C4-2B (cell line): Measurements from ENCODE around the gene SASH1.

Source experiments
- H3K27ac ChIP-seq: fragments of 450-650 bp; 2 replicates; pipeline ENCODE4 v1.5.1; 2017
- ZFX ChIP-seq: fragments of 450-650 bp; IDR thresholded peaks from 2 replicates; pipeline ENCODE4 v1.6.1; 2017
- TF ChIP-seq, protein P1 (sequence below): fragments of 450-650 bp; conservative IDR thresholded peaks from 2 replicates; pipeline ENCODE4 v1.5.1; 2017; ENCODE audit warnings: mild to moderate bottlenecking

The SASH1 gene

DNA sequence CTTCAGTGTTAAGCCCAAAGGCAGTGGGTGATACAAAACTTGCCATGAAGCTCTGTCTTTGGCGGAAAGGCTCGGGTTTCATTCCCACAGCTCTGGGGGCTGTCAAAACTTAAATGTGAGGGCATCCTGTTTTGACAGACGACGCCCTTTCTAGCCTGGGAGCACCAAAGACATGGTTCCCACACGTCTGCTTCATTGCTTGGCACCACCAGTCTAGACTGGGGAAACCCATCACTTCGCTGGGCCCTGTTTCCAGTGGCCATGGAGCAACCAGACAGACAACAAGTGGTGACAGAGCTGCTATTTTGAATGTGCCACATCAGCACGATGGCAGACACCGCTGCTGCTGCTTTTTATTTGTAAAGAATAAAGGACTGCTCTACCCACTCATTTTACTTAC, 127.5 kb downstream of the SASH1 start:
- no peak overlapping the region for H3K27ac ChIP-seq
- TF ChIP-seq ZFX, result no peak
- TF ChIP-seq, protein P1, sequence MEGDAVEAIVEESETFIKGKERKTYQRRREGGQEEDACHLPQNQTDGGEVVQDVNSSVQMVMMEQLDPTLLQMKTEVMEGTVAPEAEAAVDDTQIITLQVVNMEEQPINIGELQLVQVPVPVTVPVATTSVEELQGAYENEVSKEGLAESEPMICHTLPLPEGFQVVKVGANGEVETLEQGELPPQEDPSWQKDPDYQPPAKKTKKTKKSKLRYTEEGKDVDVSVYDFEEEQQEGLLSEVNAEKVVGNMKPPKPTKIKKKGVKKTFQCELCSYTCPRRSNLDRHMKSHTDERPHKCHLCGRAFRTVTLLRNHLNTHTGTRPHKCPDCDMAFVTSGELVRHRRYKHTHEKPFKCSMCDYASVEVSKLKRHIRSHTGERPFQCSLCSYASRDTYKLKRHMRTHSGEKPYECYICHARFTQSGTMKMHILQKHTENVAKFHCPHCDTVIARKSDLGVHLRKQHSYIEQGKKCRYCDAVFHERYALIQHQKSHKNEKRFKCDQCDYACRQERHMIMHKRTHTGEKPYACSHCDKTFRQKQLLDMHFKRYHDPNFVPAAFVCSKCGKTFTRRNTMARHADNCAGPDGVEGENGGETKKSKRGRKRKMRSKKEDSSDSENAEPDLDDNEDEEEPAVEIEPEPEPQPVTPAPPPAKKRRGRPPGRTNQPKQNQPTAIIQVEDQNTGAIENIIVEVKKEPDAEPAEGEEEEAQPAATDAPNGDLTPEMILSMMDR, result no peak

DNA sequence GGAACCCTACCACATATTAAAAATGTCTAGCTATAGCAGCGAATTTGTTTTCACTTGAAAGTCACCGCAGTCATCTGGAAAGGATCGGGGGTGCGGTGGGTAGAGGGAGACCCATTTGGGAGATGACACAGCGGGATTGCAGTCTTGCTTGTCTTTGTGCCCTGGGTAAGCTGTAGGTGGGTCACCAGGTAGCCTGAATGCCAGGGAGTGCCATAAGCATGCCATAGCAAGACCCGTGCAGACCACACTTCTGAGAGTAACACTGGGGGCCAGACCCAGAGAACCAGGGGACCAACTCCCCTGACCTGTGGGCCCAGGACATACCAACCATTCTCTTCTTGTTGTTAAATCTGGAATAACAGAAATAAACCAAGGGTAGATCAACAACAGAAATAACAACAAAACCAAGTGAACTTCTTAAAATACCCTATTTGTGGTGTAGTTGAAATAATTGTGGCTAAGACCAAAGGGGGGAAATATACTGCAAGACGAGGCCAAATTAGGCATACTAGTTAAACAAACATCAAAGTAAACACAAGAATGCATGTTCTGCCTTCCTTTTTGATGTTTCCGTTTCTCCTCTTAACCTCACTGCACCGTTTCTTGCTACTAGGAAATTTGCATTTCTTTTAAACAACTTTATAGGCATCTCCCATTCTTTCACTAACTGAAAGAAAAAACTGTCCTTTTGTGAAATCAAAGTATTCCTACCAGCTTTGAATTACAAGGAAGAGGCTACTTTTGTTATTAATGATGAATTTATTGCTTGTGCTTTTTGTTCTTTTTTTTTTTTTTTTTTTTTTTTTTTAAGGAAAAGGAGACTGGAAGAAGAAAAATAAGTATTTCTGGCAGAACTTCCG, 128.2 kb downstream of the SASH1 start:
- TF ChIP-seq, protein P1, result no peak
- TF ChIP-seq ZFX, result no peak
- H3K27ac ChIP-seq, result no peak overlapping the region

DNA sequence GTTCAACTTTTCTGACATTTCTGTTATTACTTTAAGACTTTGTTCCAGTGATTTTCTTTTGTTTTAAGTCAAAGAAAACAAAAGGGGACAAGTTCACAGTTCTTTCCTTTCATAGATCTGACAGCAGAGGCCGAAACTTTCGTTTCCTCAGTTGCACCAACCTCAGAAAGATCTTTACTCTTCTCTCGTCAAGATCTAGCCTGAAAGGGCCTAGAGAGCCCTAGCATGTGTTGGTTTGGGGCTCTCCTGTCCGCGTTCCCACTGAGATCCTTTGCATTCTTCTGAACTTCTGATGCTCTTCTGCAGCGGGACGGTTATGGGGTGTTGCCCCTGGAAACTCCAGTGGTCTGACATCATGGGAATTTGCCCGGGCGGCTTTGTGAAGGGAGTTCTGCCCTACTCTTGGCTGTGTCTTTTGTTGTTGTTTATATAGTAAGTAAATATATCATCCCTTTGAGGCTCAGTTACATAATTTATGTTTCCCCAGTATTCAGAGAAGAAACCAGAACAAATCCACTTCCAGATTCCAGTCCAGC, 129.1 kb downstream of the SASH1 start:
- no peak overlapping the region for H3K27ac ChIP-seq
- no peak for TF ChIP-seq ZFX
- TF ChIP-seq, protein P1, result no peak

DNA sequence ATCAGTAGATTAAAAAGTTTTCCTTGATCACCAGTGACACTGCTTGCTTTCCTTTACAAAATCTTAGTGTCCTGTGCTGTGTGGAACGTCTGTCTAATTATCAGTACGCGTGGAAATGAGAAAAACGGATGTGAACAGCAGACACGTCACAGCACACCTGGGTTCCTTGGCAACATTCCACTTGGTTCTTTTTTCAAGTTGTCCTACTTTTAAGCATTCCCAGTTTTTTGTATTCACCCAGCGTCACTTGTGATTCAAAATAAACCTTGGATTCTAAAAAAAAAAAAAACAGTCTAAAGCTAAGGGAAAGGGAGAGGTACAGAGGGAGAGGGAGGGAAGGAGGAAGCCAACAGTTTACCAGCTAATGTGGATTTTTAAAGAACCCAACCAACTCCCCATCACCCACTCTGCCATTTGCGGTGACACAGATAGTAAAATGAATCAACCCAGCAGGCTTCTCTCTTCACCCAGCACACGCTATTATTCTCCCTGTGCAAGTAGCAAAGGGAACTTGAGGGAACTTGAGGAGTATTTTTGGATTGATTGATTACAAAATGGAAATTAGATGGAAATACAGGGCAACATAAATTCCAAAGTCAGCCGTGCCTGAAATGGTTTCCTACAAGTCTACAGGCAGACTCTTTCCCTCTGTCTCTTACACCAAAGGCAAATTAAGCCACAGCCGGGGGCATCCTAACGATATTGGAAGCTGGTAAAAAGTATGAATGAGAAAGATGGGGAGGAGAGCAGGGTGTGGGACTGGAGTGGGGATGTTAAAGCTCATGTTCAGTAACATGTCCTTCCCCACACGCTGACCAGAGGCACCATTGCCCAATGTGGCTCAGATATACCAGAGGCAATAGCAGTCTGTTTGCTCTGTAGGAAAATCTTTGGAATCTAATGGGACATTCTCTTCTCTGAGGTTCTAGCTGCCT, 129.8 kb downstream of the SASH1 start:
- TF ChIP-seq, protein P1, result no peak
- TF ChIP-seq ZFX, result no peak
- H3K27ac ChIP-seq, result no peak overlapping the region

DNA sequence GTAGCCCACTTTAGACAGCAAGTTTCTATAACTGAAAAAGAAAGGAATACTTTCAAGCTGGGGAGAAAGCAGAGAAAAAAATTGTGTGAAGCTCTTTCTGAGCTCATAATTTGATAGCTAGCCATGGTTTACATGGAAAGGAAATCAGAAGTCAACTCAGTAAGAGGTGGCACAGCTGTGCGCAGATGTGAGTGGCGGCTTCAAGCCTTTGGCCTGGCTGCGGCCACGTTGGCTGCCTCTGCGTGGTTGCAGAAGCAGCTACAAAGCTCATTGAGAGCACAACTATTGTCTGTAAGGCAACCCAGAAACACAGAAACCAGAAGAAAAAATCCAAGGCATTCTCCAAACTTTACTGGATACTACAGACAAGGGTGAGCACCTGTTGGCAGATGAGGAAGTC, 136.9 kb downstream of the SASH1 start:
- H3K27ac ChIP-seq, result no peak overlapping the region
- TF ChIP-seq, protein P1, result no peak
- TF ChIP-seq ZFX, result no peak

DNA sequence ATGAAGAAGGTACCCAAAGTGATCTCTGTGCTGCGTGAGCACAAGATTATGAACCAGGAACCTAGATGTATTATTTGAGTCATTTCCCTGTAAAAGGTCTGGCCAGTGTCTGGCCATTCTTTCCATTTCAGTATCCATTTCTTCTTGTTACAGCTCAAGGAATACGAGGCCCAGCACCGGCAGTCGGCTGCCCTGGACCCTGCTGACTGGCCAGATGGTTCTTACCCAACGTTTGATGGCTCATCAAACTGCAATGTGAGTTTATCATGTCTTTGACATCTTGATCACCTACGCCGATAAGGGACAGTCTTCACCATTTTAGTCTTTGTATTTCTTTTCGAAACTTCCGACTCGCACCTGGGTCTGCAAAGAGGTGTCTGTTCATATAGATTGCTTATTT, 144.8 kb downstream of the SASH1 start:
- no peak overlapping the region for H3K27ac ChIP-seq
- TF ChIP-seq ZFX, result no peak
- TF ChIP-seq, protein P1, result no peak
